HCEC 1CT (cell line): ENCODE data around the gene MTOR.

Experiments used
- DNase-seq: peaks from one replicate; pipeline ENCODE4 v3.0.0-alpha.2; 2017

Gene MTOR

GRCh38 chr1:11279630-11280029 is 17.3 kb upstream of the MTOR start:
- no peak for DNase-seq

- no peak for DNase-seq
These were observed 16.8 kb upstream of the MTOR start for GRCh38 chr1:11279152-11279551.

- no peak for DNase-seq
These were observed 11.4 kb upstream of the MTOR start for GRCh38 chr1:11273595-11274234.

GRCh38 chr1:11272832-11273594 is 10.7 kb upstream of the MTOR start, which contains the start of gene UBIAD1:
TSS of gene UBIAD1 (plus strand) at chr1:11273198. CDS start at chr1:11273532, 334 bp downstream.
- DNase-seq, result peak; percentile 86

GRCh38 chr1:11272544-11272831 is 10.1 kb upstream of the MTOR start:
- no peak for DNase-seq

GRCh38 chr1:11267350-11268337 is 5.3 kb upstream of the MTOR start:
- DNase-seq, result peak; percentile 87

- no peak for DNase-seq
These were observed 4.1 kb upstream of the MTOR start for GRCh38 chr1:11266268-11267074.

- no peak for DNase-seq
These were observed 6.1 kb downstream of the MTOR start for GRCh38 chr1:11256299-11256698.

- no peak for DNase-seq
These were observed 9.1 kb downstream of the MTOR start for GRCh38 chr1:11253226-11253625.

- DNase-seq, result no peak
These were observed 9.8 kb downstream of the MTOR start for GRCh38 chr1:11252538-11252937.

- DNase-seq, result peak; percentile 13
These were observed 14.2 kb downstream of the MTOR start for GRCh38 chr1:11248169-11248568.

GRCh38 chr1:11245904-11246719 is 16.2 kb downstream of the MTOR start:
- DNase-seq, result no peak

GRCh38 chr1:11245248-11245647 is 17.1 kb downstream of the MTOR start:
- no peak for DNase-seq

- no peak for DNase-seq
These were observed 24.0 kb downstream of the MTOR start for GRCh38 chr1:11238311-11238710.

GRCh38 chr1:11237356-11237755 is 25.0 kb downstream of the MTOR start:
- no peak for DNase-seq

GRCh38 chr1:11233208-11233607 is 29.1 kb downstream of the MTOR start:
- no peak for DNase-seq

- DNase-seq, result no peak
These were observed 33.1 kb downstream of the MTOR start for GRCh38 chr1:11229203-11229602.

GRCh38 chr1:11227106-11228077 is 35.0 kb downstream of the MTOR start:
- no peak for DNase-seq

- no peak for DNase-seq
These were observed 46.3 kb downstream of the MTOR start for GRCh38 chr1:11216074-11216473.

- no peak for DNase-seq
These were observed 46.9 kb downstream of the MTOR start for GRCh38 chr1:11215381-11216005.
